Left ventricle myocardium superior (tissue), 1 donor: Measurements from ENCODE around the gene PRKAG2. TPM values are rescaled to one million over a fixed set of nuclear protein-coding genes. Genes with fewer than 3 reads are reported as not detected.

Source experiments
- ATAC-seq: fragments of 200-7000 bp; cut with Tn5 transposase; one replicate; pipeline ENCODE4 v1.9.1; 2020; ENCODE audit warnings: mild to moderate bottlenecking, moderate library complexity
- DNase-seq: peaks from one replicate; pipeline ENCODE4 v3.0.0-alpha.2; 2020
- intact Hi-C: fragments of 100-400 bp; cut with micrococcal nuclease; formaldehyde crosslinking; loops from one replicate; pipeline ENCODE4 v1.11.0; 2022
- total RNA-seq: library from RNA; stranded (reverse); fragmentation: NEBNext Ultra II Directional; extraction: Animal tissue kit (Norgen Biotek cat#: 25700); gene quantifications from one replicate; pipeline ENCODE4 v1.2.1, GENCODE V29; 2021
- donor health status: DM: no; HTN: yes; CAD: no; lungs with severe emphysema.

The PRKAG2 gene
- total RNA-seq, 1 donor from 2014 or later = 113 TPM

- intact Hi-C loops = no loop called here
- ATAC-seq (no peak), DNase-seq (peak; percentile 19)
Measured at GRCh38 chr7:151857412-151857811, 19.5 kb downstream of the PRKAG2 start.

- DNase-seq (peak; percentile 19), ATAC-seq (no peak)
- intact Hi-C loops = no loop called here
Measured at GRCh38 chr7:151856516-151856915, 20.4 kb downstream of the PRKAG2 start.

- DNase-seq = no peak
- ATAC-seq = no peak
- intact Hi-C loops = no loop called here
Measured at GRCh38 chr7:151856098-151856497, 20.8 kb downstream of the PRKAG2 start.

- no peak for DNase-seq
- intact Hi-C loops = no loop called here
- ATAC-seq = no peak
Measured at GRCh38 chr7:151854720-151855071, 22.2 kb downstream of the PRKAG2 start.

GRCh38 chr7:151853896-151854719 lies 22.8 kb downstream of the PRKAG2 start:
- DNase-seq (peak; percentile 69), ATAC-seq (peak; percentile 76)
- intact Hi-C loops = no loop called here

- intact Hi-C loops = no loop called here
- DNase-seq (peak; percentile 9), ATAC-seq (no peak)
Measured at GRCh38 chr7:151852486-151853396, 24.2 kb downstream of the PRKAG2 start.

GRCh38 chr7:151851782-151852181 lies 25.1 kb downstream of the PRKAG2 start:
- DNase-seq (no peak), ATAC-seq (peak; percentile 47)
- intact Hi-C loops = no loop called here

- ATAC-seq (peak; percentile 56), DNase-seq (peak; percentile 59)
- intact Hi-C loops = no loop called here
Measured at GRCh38 chr7:151851145-151851751, 25.7 kb downstream of the PRKAG2 start.

- intact Hi-C loops = no loop called here
- ATAC-seq = no peak
- DNase-seq = no peak
Measured at GRCh38 chr7:151850491-151851124, 26.3 kb downstream of the PRKAG2 start.

GRCh38 chr7:151849879-151850260 lies 27.0 kb downstream of the PRKAG2 start:
- ATAC-seq = no peak

GRCh38 chr7:151849008-151849878 lies 27.7 kb downstream of the PRKAG2 start:
- DNase-seq = no peak
- intact Hi-C loops = no loop called here

More at GRCh38 chr7:151849879-151850260, 27.0 kb downstream of the PRKAG2 start:
- peak; percentile 13 for DNase-seq
- intact Hi-C loops = no loop called here

GRCh38 chr7:151847681-151848081 lies 29.2 kb downstream of the PRKAG2 start:
- intact Hi-C loops = no loop called here
- DNase-seq (no peak), ATAC-seq (no peak)

More at GRCh38 chr7:151849008-151849878, 27.7 kb downstream of the PRKAG2 start:
- no peak for ATAC-seq

- intact Hi-C loops = no loop called here
- DNase-seq (peak; percentile 21), ATAC-seq (no peak)
Measured at GRCh38 chr7:151847136-151847535, 29.8 kb downstream of the PRKAG2 start.

- ATAC-seq (no peak), DNase-seq (no peak)
- intact Hi-C loops = no loop called here
Measured at GRCh38 chr7:151845412-151846205, 31.3 kb downstream of the PRKAG2 start.

- DNase-seq = no peak
- intact Hi-C loops = no loop called here
Measured at GRCh38 chr7:151844825-151845200, 32.1 kb downstream of the PRKAG2 start.

GRCh38 chr7:151844071-151844824 lies 32.7 kb downstream of the PRKAG2 start:
- no peak for ATAC-seq
- no peak for DNase-seq
- intact Hi-C loops = no loop called here

More at GRCh38 chr7:151844825-151845200, 32.1 kb downstream of the PRKAG2 start:
- ATAC-seq = no peak

GRCh38 chr7:151843181-151843580 lies 33.7 kb downstream of the PRKAG2 start:
- intact Hi-C loops = no loop called here
- ATAC-seq = peak; percentile 24
- DNase-seq = no peak
